Type B pancreatic cell (in vitro differentiated cells): Measurements from ENCODE around the gene KLHL29. TPM values are rescaled to one million over a fixed set of nuclear protein-coding genes. Genes with fewer than 3 reads are reported as not detected.

Experiments used
- DNase-seq: peaks from one replicate; pipeline ENCODE4 v3.0.0; 2021; ENCODE audit warnings: mixed read lengths; ENCODE audit not compliant: unreplicated experiment; ENCODE audit errors: extremely low spot score
- H3K27ac Mint-ChIP-seq: 2 replicates; pipeline ENCODE4 v1.8.0; 2021; ENCODE audit warnings: mild to moderate bottlenecking, mixed read lengths
- H3K27me3 Mint-ChIP-seq: 2 replicates; pipeline ENCODE4 v1.8.0; 2021; ENCODE audit warnings: mixed read lengths
- H3K36me3 Mint-ChIP-seq: 2 replicates; pipeline ENCODE4 v1.8.0; 2021; ENCODE audit warnings: mixed read lengths
- H3K4me1 Mint-ChIP-seq: one replicate; pipeline ENCODE4 v1.8.0; 2021; ENCODE audit warnings: mixed read lengths; ENCODE audit not compliant: unreplicated experiment
- H3K4me3 Mint-ChIP-seq: 2 replicates; pipeline ENCODE4 v1.8.0; 2021; ENCODE audit warnings: mild to moderate bottlenecking, mixed read lengths
- H3K9me3 Mint-ChIP-seq: 2 replicates; pipeline ENCODE4 v1.8.0; 2021; ENCODE audit warnings: mixed read lengths
- CTCF ChIP-seq: fragments of 200-600 bp; sonication (generic); conservative IDR thresholded peaks from 2 replicates; pipeline ENCODE4 v1.5.0; 2021; ENCODE audit warnings: antibody characterized with exemption, mild to moderate bottlenecking
- total RNA-seq: library from RNA; stranded (reverse); gene quantifications from 2 replicates; pipeline ENCODE4 v1.2.1, GENCODE V29; 2021; ENCODE audit warnings: low replicate concordance

Gene KLHL29
- total RNA-seq, 1 donor from 2014 or later = 24.1 TPM

GRCh38 chr2:23614701-23615100 lies 229.7 kb downstream of the KLHL29 start:
- Mint-ChIP-seq H3K36me3 (no peaks in the 10 kb centered on the region), H3K27ac (no peak overlapping the region), H3K4me1 (peaks cover 49% of the 10 kb centered on the region), H3K9me3 (peaks cover 5% of the 10 kb centered on the region), H3K4me3 (no peak overlapping the region), H3K27me3 (no peaks in the 10 kb centered on the region)
- no peak for DNase-seq
- no peak for TF ChIP-seq CTCF

- H3K27ac Mint-ChIP-seq = no peak overlapping the region
- TF ChIP-seq CTCF = no peak
- peaks cover 56% of the 10 kb centered on the region for H3K4me1 Mint-ChIP-seq
Measured at GRCh38 chr2:23615216-23616020, 230.4 kb downstream of the KLHL29 start.

GRCh38 chr2:23616630-23617029 lies 231.7 kb downstream of the KLHL29 start:
- no peaks in the 10 kb centered on the region for H3K36me3 Mint-ChIP-seq
- H3K27me3 Mint-ChIP-seq = no peaks in the 10 kb centered on the region
- H3K4me3 Mint-ChIP-seq = peak overlapping the region; percentile 21
- DNase-seq = no peak
- H3K4me1 Mint-ChIP-seq = peaks cover 63% of the 10 kb centered on the region
- TF ChIP-seq CTCF = no peak
- no peaks in the 10 kb centered on the region for H3K9me3 Mint-ChIP-seq
- H3K27ac Mint-ChIP-seq = peak overlapping the region; percentile 49

More at GRCh38 chr2:23615216-23616020, 230.4 kb downstream of the KLHL29 start:
- peaks cover 2% of the 10 kb centered on the region for H3K9me3 Mint-ChIP-seq
- no peak overlapping the region for H3K4me3 Mint-ChIP-seq
- no peaks in the 10 kb centered on the region for H3K36me3 Mint-ChIP-seq
- no peak for DNase-seq
- no peaks in the 10 kb centered on the region for H3K27me3 Mint-ChIP-seq

GRCh38 chr2:23617167-23617810 lies 232.3 kb downstream of the KLHL29 start:
- TF ChIP-seq CTCF = peak; percentile 58
- Mint-ChIP-seq H3K9me3 (no peaks in the 10 kb centered on the region), H3K27ac (peak overlapping the region; percentile 57), H3K4me1 (peaks cover 64% of the 10 kb centered on the region), H3K4me3 (peak overlapping the region; percentile 21), H3K27me3 (no peaks in the 10 kb centered on the region), H3K36me3 (peaks cover 2% of the 10 kb centered on the region)
- no peak for DNase-seq

GRCh38 chr2:23617811-23618215 lies 232.8 kb downstream of the KLHL29 start:
- Mint-ChIP-seq H3K4me3 (no peak overlapping the region), H3K4me1 (peaks cover 69% of the 10 kb centered on the region), H3K9me3 (no peaks in the 10 kb centered on the region), H3K36me3 (peaks cover 6% of the 10 kb centered on the region), H3K27ac (peak overlapping the region; percentile 57), H3K27me3 (no peaks in the 10 kb centered on the region)
- TF ChIP-seq CTCF = peak; percentile 3
- DNase-seq = no peak
